ENCODE data around the gene CEP131. TPM values are rescaled to one million over a fixed set of nuclear protein-coding genes. Genes with fewer than 3 reads are reported as not detected.

The CEP131 gene
- total and polyA plus RNA-seq, 2 donors (not counting 3 experiments of a cell fraction or from before 2014, with no cell fraction given) = 5.3 to 17.9 TPM

DNA sequence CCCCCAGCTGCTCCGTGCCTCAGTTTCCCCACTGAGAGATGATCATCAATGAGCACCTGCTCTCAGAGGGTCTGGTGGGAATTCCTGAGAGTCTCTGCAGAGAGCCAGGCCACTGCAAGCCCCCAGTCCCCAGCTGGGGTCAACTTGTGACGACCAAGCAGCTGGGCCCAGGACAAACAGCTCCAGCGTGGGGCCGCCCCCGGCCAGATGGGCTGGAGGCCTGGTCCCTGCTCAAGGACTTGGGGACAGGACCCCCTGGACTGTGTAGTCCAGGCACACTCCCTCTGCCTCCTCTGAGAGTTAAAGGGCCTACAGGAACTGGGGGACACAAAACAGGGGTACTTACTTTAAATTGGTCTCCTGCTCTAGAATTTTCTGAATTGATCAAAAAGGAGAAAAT, 40.2 kb downstream of the CEP131 start:
- intact Hi-C loops (cut with micrococcal nuclease) = no loop called here
- Histone ChIP-seq H3K79me2 (ENCODE audit: control insufficient read depth, insufficient read depth, low read length) (no peaks in the 10 kb centered on the region), H3K27me3 (ENCODE audit: control insufficient read depth in 2 of 2, insufficient read depth in 2 of 2, low read length in 2 of 2) (no peaks in the 10 kb centered on the region), H2AFZ (ENCODE audit: low read depth, low read length) (no peak overlapping the region), H3K9me1 (replicated peaks; ENCODE audit: control insufficient read depth, extremely low read depth, insufficient read depth, low read length) (no peaks in the 10 kb centered on the region), H3K4me2 (ENCODE audit: insufficient read depth, low read length) (no peak overlapping the region), H3K4me1 (ENCODE audit: control insufficient read depth, extremely low read depth, insufficient read depth, low read length) (no peaks in the 10 kb centered on the region), H3K9me3 (replicated peaks; ENCODE audit: control insufficient read depth, insufficient read depth, low read length) (no peaks in the 10 kb centered on the region), H3K4me3 (replicated peaks in 1 of 3; ENCODE audit: insufficient read depth in 1 of 3, low read depth in 1 of 3, low read length in 3 of 3) (no peak overlapping the region), H3K9ac (replicated peaks; ENCODE audit: extremely low read depth, insufficient read depth, low read length) (no peak overlapping the region), H3K36me3 (ENCODE audit: control insufficient read depth in 2 of 2, extremely low read depth in 1 of 2, insufficient read depth in 2 of 2, low read length in 2 of 2) (no peaks in the 10 kb centered on the region), H4K20me1 (replicated peaks; ENCODE audit: control insufficient read depth, extremely low read depth, insufficient read depth, low read length) (no peaks in the 10 kb centered on the region), H3K27ac (ENCODE audit: insufficient read depth, low read depth, low read length) (no peak overlapping the region)
- TF ChIP-seq, protein P1, sequence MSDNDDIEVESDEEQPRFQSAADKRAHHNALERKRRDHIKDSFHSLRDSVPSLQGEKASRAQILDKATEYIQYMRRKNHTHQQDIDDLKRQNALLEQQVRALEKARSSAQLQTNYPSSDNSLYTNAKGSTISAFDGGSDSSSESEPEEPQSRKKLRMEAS (IDR thresholded peaks at IDR 0.05; ENCODE audit: insufficient read depth, insufficient read length) = no peak
- TF ChIP-seq MYC (IDR thresholded peaks at IDR 0.05; ENCODE audit: low read depth, low read length) (no peak), GATA2 (IDR thresholded peaks at IDR 0.05; ENCODE audit: insufficient read depth, insufficient read length, low read depth, low read length) (no peak)
- FAIRE-seq (no peak), DNase-seq (ENCODE audit: low read depth, low spot score) (no peak)
- ChIA-PET CTCF (no interaction called here), POLR2A (no interaction called here)
- no TSS peak for BruUV-seq (replicated peaks)
- dilution Hi-C loops (cut with MboI; ENCODE audit: extremely low pct_ligation_motif_present, low sequenced_read_pairs) = no loop called here

DNA sequence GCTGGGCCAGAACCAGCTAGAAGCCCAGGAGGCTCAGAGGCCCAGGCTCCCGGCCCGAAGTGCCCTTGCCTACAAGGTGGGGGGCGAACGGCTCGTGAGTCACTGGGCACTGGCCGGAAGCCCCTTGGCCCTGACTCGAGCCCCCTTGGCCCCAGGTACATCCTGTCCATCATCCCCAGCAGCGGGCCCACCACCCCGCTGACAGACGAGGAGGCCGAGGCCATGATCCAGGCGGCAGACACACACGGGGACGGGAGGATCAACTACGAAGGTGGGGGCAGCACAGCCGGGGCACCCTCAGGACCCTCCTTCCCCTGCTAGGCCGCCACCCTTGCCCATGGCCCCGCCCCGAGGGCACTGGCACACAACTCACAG, 41.0 kb downstream of the CEP131 start:
- H4K20me1 ChIP-seq (replicated peaks; ENCODE audit: control insufficient read depth, extremely low read depth, insufficient read depth, low read length) = no peaks in the 10 kb centered on the region
- BruUV-seq (replicated peaks) = no TSS peak
- no peak for DNase-seq (ENCODE audit: low read depth, low spot score)
- H3K4me1 ChIP-seq (ENCODE audit: control insufficient read depth, extremely low read depth, insufficient read depth, low read length) = no peaks in the 10 kb centered on the region
- TF ChIP-seq MYC (IDR thresholded peaks at IDR 0.05; ENCODE audit: low read depth, low read length) = no peak
- TF ChIP-seq, protein P1 (IDR thresholded peaks at IDR 0.05; ENCODE audit: insufficient read depth, insufficient read length) = no peak
- TF ChIP-seq POLR2AphosphoS5 (IDR thresholded peaks at IDR 0.05; ENCODE audit: insufficient read depth, low read depth, low read length) = no peak
- TF ChIP-seq JUN (IDR thresholded peaks at IDR 0.05; ENCODE audit: borderline replicate concordance, insufficient read depth, insufficient read length, low read depth) = no peak
- TF ChIP-seq GATA2 (IDR thresholded peaks at IDR 0.05; ENCODE audit: insufficient read depth, insufficient read length, low read depth, low read length) = no peak
- TF ChIP-seq POLR2A (IDR thresholded peaks at IDR 0.05; ENCODE audit: low read depth, low read length) = no peak
- TF ChIP-seq, protein P2, sequence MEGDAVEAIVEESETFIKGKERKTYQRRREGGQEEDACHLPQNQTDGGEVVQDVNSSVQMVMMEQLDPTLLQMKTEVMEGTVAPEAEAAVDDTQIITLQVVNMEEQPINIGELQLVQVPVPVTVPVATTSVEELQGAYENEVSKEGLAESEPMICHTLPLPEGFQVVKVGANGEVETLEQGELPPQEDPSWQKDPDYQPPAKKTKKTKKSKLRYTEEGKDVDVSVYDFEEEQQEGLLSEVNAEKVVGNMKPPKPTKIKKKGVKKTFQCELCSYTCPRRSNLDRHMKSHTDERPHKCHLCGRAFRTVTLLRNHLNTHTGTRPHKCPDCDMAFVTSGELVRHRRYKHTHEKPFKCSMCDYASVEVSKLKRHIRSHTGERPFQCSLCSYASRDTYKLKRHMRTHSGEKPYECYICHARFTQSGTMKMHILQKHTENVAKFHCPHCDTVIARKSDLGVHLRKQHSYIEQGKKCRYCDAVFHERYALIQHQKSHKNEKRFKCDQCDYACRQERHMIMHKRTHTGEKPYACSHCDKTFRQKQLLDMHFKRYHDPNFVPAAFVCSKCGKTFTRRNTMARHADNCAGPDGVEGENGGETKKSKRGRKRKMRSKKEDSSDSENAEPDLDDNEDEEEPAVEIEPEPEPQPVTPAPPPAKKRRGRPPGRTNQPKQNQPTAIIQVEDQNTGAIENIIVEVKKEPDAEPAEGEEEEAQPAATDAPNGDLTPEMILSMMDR (IDR thresholded peaks at IDR 0.05; ENCODE audit: extremely low read depth in 1 of 2, insufficient read depth in 1 of 2, low read depth in 1 of 2, low read length in 2 of 2) = no peak
- no peak for TF ChIP-seq FOS (IDR thresholded peaks at IDR 0.05; ENCODE audit: borderline replicate concordance, insufficient read depth, low read length)
- TF ChIP-seq EZH2 (IDR thresholded peaks at IDR 0.05; ENCODE audit: borderline replicate concordance, low read depth, low read length, severe bottlenecking) = no peak
- H3K4me2 ChIP-seq (ENCODE audit: insufficient read depth, low read length) = no peak overlapping the region
- H2AFZ ChIP-seq (ENCODE audit: low read depth, low read length) = no peak overlapping the region
- ChIA-PET CTCF (interaction anchor here (1.3 kb wide), 1 partner anchor 39 kb away, joined by 4 read pairs; no protein-coding TSS in a partner anchor), POLR2A (no interaction called here)
- no peak overlapping the region for H3K9ac ChIP-seq (replicated peaks; ENCODE audit: extremely low read depth, insufficient read depth, low read length)
- dilution Hi-C loops (cut with MboI; ENCODE audit: extremely low pct_ligation_motif_present, low sequenced_read_pairs) = no loop called here
- H3K9me3 ChIP-seq (replicated peaks; ENCODE audit: control insufficient read depth, insufficient read depth, low read length) = no peaks in the 10 kb centered on the region
- intact Hi-C loops (cut with micrococcal nuclease) = no loop called here
- FAIRE-seq = no peak
- H3K79me2 ChIP-seq (ENCODE audit: control insufficient read depth, insufficient read depth, low read length) = no peaks in the 10 kb centered on the region
- no peak overlapping the region for H3K27ac ChIP-seq (ENCODE audit: insufficient read depth, low read depth, low read length)
- H3K9me1 ChIP-seq (replicated peaks; ENCODE audit: control insufficient read depth, extremely low read depth, insufficient read depth, low read length) = no peaks in the 10 kb centered on the region
- H3K36me3 ChIP-seq (ENCODE audit: control insufficient read depth in 2 of 2, extremely low read depth in 1 of 2, insufficient read depth in 2 of 2, low read length in 2 of 2) = no peaks in the 10 kb centered on the region
- no peak overlapping the region for H3K4me3 ChIP-seq (replicated peaks in 1 of 3; ENCODE audit: insufficient read depth in 1 of 3, low read depth in 1 of 3, low read length in 3 of 3)
- H3K27me3 ChIP-seq (ENCODE audit: control insufficient read depth in 2 of 2, insufficient read depth in 2 of 2, low read length in 2 of 2) = no peaks in the 10 kb centered on the region
